ENCODE results near the gene CDC42BPB.

CDC42BPB gene, protein sequence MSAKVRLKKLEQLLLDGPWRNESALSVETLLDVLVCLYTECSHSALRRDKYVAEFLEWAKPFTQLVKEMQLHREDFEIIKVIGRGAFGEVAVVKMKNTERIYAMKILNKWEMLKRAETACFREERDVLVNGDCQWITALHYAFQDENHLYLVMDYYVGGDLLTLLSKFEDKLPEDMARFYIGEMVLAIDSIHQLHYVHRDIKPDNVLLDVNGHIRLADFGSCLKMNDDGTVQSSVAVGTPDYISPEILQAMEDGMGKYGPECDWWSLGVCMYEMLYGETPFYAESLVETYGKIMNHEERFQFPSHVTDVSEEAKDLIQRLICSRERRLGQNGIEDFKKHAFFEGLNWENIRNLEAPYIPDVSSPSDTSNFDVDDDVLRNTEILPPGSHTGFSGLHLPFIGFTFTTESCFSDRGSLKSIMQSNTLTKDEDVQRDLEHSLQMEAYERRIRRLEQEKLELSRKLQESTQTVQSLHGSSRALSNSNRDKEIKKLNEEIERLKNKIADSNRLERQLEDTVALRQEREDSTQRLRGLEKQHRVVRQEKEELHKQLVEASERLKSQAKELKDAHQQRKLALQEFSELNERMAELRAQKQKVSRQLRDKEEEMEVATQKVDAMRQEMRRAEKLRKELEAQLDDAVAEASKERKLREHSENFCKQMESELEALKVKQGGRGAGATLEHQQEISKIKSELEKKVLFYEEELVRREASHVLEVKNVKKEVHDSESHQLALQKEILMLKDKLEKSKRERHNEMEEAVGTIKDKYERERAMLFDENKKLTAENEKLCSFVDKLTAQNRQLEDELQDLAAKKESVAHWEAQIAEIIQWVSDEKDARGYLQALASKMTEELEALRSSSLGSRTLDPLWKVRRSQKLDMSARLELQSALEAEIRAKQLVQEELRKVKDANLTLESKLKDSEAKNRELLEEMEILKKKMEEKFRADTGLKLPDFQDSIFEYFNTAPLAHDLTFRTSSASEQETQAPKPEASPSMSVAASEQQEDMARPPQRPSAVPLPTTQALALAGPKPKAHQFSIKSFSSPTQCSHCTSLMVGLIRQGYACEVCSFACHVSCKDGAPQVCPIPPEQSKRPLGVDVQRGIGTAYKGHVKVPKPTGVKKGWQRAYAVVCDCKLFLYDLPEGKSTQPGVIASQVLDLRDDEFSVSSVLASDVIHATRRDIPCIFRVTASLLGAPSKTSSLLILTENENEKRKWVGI (N-terminal part only)

DNA sequence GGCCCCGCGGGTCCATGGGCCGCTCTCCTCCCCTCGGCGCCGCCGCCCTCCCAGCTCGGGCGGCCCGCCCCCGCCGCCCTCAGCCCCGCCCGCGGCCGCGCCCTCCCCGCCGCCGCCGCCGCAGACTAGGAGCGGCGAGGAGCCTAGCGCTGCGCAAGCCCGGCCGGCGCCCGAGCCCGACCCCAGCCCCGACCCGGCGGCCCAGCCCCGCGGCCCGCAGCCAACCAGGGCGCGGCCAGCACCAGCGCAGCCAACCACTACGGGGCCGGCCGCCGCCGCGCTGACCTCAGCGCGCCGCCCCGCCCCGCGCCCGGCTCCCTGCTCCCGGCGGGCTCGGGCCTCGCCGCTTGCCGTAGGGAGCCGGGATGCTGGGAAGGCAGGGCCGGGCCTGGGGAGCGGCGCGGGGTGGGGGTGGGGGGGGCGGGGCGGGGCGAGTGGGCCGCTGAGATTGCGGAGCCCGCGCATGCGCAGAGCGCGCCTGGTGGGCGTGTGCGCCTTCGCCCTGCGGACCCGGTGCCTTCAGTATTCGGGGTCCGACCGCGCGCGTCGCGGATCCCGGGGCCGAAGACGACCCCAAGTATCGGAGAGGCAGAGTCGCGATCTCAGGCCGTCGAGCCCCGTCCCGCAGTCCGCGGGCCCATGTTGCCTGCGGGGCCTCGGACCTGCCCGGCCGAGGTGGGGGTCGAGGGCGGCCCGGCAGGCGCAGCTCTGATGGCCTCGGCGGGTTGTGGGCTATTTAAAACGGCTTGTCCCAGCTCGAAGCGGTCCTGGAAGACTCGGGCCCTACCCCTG, at the start of gene CDC42BPB:
TSS of gene CDC42BPB (minus strand) at position 178 of the 792 bp plus-strand sequence. CDS start 376 bp downstream, outside the sequence.
- intact Hi-C loops (cut with DNase I), result loop anchor here (5.0 to 10.0 kb wide), 2 partner anchors 90 to 283 kb away; partner anchors contain the start of gene TRAF3
- DNase-seq, result peak; percentile 60 to 95 (median 89)

DNA sequence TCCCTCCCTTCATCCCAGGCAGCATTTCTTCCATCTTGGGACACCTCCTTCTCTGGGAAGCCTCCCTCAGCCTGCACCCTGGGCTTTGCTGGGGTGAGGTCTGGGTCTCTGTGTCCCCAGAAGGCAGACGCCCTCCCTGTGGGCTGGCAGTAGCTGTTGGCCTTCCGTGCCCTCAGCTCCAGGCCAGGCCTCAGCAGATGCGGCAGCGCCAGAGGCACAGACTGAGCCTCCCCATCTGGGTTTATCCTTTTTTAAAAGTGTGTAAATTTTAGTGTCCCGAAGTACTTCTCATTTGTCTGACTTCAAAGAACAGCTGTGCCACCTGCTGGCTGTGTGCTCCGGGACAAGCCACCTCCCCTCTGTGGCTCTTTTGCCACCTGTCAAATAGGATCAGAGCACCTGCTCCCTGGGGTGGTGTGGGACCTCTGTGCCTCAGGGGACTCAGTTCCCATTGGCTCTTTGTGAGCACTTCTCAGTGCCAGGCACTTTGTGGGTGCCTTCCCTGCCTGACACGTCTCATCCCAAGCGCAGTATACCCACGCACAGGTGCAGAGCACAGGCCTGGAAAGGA, 48.3 kb upstream of the CDC42BPB start:
- intact Hi-C loops (cut with DNase I), result loop anchor here (2.0 to 10.0 kb wide), 2 partner anchors 79 to 187 kb away; no protein-coding TSS in a partner anchor
- DNase-seq, result peak in 2 of 42 donors; percentile 23 to 46

DNA sequence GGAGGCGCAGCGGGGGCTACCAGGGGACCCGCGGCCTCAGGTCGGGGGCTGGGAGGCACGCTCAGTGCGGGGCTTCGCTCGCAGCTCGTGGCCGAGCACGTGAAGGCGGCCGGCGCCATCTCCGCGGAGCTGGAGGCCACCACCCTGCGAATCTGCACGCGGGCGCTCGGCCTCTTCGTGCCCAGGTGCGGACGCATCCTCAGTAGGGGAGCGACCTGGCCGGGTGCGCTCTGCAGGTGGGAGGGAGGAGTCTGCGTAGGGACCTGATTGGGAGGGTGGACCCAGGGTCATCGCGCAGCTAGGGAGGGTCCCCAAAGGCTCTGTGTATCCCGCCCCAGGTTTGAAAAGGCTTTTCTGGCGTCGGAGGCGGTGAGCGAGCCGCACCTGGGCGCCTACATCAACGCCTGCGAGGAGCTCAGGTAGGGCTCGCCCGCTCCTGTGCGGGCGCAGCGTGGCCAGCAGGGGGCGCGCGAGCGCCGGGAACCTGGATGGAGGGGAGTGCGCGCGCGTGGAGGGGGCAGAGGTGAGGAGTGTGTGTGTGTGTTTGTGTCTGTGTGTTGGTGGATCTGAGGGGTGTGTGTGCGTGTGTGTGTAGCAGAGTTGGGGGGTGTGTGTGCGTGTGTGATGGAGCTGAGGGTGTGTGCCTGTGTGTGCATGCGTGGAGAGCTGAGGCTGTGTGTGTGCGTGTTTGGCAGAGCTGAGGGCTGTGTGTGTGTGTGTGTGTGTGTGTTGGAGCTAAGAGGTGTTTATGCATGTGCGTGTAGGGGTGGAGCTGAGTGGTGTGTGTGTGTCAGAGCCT, 47.5 kb upstream of the CDC42BPB start:
- DNase-seq, result peak in 41 of 42 donors; percentile 54 to 89 (median 78)
- intact Hi-C loops (cut with DNase I), result loop anchor here (2.0 to 10.0 kb wide), 2 partner anchors 80 to 188 kb away; no protein-coding TSS in a partner anchor

DNA sequence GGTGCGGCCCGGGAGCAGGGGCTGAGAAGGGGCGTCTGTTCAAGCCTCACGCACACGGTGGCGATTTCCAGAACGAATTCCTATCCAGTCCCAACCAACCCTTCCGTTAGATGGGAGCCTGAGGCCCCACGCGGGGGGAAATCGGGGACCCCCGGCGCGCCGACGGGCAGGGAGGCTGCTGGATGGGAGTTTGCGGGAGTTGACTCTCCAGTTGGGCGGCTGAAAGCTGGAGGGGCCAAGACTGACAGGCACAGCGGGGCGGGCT, 47.0 kb upstream of the CDC42BPB start:
- intact Hi-C loops (cut with DNase I), result loop anchor here (2.0 to 10.0 kb wide), 2 partner anchors 80 to 188 kb away; no protein-coding TSS in a partner anchor
- no peak for DNase-seq

DNA sequence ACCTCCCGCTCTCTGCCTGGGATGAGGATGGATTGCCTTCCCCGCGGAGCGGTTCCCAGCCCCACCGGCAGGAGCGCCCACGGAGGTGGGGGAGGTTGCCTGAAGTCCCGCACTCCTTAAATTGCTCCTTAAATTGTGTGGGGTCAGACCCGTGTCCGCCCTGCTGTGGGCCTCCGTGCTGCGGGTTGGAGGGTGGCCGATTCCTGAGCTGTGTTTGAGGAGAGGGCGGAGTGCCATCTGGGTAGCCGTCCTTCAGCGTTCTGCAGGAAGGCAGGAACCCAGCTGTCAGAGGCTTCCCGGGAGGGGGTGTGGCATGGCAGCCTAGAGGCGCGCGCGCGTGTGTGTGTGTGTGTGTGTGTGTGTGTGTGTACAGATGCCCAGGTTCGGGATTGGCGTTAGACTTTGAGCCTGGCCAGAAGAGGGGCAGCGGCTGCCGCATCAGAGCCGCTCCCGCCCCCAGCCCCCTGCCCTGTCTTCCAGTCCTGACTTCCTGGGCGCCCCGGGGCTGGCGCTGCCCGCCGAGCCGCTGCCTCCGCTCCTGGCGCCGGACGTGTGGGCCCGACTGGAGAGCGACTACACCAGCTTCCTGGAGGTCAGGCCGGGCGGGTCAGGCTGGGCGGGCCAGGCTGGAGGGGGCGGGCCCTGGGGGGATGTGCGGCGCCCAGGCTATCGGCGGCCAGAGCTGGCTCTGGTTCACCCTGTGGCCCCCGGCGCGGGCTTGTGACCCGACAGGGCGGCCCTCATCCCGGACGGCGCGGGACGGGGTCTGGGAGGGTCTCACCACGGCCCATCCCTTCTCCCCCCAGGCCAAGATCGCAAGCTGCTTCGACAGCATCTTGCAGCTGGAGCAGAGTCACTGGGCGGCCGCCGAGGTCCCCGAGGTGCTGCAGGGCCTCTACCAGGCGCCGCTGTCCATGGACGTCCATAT, 46.4 kb upstream of the CDC42BPB start:
- peak in 7 of 42 donors; percentile 26 to 46 (median 32) for DNase-seq
- intact Hi-C loops (cut with DNase I), result loop anchor here (2.0 to 10.0 kb wide), 2 partner anchors 81 to 189 kb away; no protein-coding TSS in a partner anchor

DNA sequence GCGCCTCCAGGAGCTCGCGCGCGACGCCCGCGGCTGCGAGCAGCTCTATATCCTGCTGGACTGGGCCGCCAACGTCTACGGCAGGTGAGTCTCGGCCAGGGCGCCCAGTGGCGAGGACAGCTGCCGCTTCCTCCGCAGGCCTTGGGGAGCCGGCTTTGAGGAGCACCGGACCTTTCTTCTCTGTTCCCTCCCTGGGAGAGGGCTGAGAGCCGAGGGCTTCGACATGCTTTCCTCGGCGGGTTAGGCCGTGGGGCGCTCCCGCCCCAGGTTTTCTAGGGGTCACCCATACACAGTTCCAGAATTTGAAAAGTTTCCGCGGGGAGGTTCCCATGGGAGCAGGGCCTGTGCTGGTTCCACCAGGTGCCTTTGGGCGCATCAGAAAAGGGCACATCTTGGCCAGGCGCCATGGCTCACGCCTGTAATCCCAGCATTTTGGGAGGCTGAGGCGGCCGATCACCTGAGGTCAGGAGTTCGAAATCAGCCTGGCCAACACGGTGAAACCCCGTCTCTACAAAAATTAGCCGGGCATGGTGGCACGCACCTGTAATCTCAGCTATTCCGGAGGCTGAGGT, 45.4 kb upstream of the CDC42BPB start:
- intact Hi-C loops (cut with DNase I), result loop anchor here (10.0 kb wide), 1 partner anchor 82 kb away; no protein-coding TSS in a partner anchor

DNA sequence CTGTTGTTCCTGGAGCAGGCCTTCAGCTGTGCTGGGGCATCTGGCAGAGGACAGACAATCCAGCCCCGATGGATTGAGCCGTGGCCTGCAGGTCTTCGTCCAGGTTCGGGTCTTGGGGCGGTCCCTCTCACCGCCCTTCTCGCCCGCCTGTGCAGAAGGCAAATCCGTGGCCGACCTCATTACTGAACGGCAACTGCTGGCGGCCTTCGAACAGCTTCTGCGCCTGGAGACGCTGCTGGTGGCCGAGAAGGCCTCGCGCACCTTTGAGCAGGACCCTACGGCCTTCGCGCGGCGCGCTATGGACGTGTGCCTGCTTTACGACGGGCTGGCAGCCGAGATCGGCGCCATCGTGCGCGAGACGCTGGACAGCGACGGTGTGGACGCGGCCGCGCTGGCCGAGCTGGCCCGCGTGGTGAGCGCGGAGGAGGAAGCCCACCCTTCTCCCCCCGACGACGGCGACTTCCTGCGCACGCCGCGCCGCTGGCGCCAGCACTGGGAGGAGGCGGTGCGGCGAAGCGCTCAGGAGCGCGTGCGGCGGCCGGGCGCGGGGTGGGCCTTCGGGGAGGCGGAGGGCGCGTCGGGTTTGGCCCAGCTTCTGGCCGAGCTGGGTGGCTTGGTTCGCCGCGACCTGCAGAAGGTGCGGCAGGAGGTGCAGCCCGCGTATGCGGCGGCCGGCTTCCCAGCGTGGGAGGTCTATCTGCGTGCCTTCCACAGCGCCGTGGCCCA, 44.8 kb upstream of the CDC42BPB start:
- DNase-seq, result no peak
- intact Hi-C loops (cut with DNase I), result loop anchor here (10.0 kb wide), 1 partner anchor 83 kb away; no protein-coding TSS in a partner anchor

More for the DNA sequence above, 45.4 kb upstream of the CDC42BPB start:
- no peak for DNase-seq

DNA sequence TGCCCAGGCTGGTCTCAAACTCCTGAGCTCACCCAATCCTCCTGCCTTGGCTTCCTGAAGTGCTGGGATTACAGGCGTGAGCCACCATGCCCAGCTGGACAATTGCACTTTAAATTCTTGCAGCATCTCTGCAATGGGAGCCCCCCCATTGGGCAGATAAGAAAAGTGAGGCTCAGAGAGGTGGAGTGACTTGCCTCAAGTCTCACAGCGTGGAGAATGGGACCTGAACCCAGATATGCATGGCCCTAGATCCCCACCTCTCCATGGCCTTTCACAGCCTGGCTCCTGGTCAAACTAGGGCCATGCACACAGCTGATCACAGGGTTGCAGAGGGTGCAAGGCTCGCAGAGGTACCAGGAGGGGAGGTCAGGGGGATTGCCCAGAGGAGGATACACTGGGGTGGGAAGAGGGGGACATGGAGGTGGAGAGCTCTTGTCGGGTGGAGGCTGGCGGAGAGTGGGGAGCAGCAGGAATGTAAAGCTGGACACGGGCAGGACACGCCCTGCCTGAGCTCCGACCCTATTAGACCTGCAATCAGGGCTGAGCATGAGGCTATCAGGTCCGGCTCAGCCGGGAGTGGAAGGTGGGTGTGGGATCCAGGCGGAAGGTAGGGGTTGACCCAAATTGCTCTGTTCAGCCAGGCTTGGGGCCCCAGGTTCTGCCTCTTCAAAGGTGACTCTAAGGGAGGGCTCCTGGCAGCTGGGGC, 44.1 kb upstream of the CDC42BPB start:
- no peak for DNase-seq
- intact Hi-C loops (cut with DNase I), result loop anchor here (10.0 kb wide), 1 partner anchor 83 kb away; no protein-coding TSS in a partner anchor

DNA sequence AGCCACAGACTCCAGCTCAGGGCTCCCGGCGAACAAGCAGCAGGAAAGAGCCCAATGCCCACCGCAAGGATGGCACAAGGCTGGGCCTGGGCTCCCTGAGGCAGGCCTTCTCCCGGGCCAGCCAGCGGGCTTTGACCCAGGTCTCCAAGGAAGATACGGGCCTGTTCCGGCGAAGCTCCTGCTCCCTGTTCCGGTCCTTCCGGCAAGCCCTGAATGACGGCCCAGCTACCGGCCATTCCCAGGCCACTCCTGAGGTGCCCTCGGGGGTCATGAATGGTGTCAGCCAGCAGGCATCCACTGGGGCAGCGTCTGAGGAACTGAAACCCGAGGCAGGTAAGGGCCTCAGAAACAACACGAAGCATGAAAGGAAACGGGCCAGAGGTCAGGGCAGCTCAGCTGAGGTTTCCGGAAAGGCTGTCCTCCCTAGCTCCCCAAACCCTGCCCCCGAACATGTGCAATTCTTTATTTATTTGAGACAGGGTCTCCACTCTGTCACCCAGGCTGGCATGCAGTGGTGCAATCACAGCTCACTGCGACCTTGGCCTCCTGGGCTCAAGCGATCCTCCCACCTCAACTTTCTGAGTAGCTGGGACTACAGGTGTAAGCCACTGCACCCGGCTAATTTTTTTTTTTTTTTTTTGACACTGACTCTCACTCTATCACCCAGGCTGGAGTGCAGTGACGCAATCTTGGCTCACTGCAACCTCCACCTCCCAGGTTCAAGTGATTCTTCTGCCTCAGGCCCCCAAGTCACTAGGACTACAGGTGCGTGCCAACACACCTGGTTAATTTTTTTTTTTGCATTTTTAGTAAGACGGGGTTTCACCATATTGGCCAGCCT, 43.2 kb upstream of the CDC42BPB start:
- intact Hi-C loops (cut with DNase I), result loop anchor here (10.0 kb wide), 1 partner anchor 84 kb away; no protein-coding TSS in a partner anchor
- DNase-seq, result no peak

DNA sequence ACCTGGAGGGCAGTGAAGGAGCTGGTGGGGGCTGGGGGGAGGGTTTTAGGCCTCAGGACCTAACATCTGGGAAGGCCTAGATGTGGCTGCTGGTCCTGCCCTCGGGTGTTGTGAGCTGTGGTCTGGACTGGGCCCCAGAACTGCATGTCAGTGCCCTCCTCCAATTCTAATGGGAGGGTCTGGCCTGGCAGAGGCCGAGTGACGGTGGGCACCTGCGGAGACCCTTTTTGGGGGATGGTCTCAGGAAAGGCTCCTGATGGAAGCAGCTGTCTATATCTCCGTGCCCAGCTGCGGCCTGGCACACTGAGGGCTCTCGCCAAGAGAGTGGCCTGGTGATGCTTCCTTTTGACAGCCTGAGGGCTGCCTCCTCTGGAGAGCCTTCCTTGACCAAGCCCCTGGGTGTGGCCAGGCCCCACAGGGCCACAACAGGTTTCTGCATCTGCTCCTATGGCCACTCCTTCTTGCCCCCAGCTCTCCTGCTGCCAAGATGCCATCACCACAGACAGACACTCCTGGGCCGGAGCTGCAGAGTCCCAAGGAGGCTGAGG, 42.5 kb upstream of the CDC42BPB start:
- intact Hi-C loops (cut with DNase I), result loop anchor here (10.0 kb wide), 1 partner anchor 85 kb away; no protein-coding TSS in a partner anchor
- no peak for DNase-seq

DNA sequence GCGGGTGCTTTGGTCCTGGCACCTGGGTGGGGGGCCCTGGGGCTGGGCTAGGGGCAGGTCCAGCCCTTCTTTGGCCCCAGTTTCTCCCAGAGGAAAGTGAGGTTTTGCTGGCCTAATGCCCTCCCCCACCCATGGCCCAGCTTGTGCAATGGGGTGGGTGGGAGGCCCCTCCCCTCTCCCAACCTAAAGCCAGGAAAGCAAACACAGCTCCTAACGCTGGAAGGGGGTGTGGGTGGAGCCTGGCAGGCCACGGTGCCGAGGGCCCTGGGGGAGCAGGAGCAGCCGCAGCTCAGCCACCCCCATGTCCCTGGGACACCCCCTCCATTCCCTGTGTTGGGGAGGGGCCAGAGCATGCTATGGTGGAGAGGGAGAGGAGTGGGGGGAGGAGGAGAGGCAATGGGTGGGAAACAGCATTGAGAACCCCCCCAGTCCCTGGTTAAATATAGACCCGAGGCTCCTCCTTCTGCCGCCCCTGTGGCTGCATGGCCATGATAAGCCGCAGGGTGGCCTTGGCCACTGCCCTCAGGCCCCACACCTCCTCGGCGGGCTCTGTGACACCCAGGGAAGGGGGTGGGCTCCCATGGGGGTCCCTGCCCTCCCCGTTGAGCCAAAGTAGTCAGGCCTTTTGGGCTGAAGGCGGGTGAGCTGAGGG, 41.9 kb upstream of the CDC42BPB start:
- intact Hi-C loops (cut with DNase I), result no loop called here
- DNase-seq, result no peak
